HCT116 (cell line): Measurements from ENCODE around the gene CCDC127. TPM values are rescaled to one million over a fixed set of nuclear protein-coding genes. Genes with fewer than 3 reads are reported as not detected.

Experiments used
- ATAC-seq: fragments of 200-7000 bp; cut with Tn5 transposase; 2 replicates; pipeline ENCODE4 v1.9.1; 2020; ENCODE audit warnings: mild to moderate bottlenecking, moderate library complexity
- BruUV-seq: library from RNA; stranded (reverse); fragments of 400-500 nt; replicated peaks from 2 replicates; lab custom pipeline; 2021; lab: Mats Ljungman, UMichigan
- CTCF ChIA-PET: fragments of 300-600 bp; sonication (Branson Sonifier 250); formaldehyde crosslinking; loops from one replicate; lab custom pipeline; 2021; ENCODE audit warnings: antibody characterized with exemption; lab: Charles Lee
- POLR2A ChIA-PET: fragments of 300-600, 350-600 bp; sonication (Branson Sonifier 250); formaldehyde crosslinking; loops from one replicate; lab custom pipeline; 2021; ENCODE audit warnings: antibody characterized with exemption; lab: Charles Lee
- RAD21 ChIA-PET, 2 experiments: fragments of 300-600 bp; sonication (Branson Sonifier 250); formaldehyde crosslinking; loops; one replicate each; lab custom pipeline; 2023; ENCODE audit warnings: low total read pairs in 2 of 2; ENCODE audit not compliant: uncharacterized antibody in 2 of 2, unreplicated experiment in 2 of 2, low non-redundant PET in 1 of 2; lab: Charles Lee
- DNase-seq: peaks from one replicate; pipeline ENCODE4 v3.0.0-alpha.2; 2010; ENCODE audit warnings: low read depth, low spot score
- H2AFZ ChIP-seq: fragments of 200-600 bp; shearing (Covaris generic), sonication (generic); 2 replicates; pipeline ENCODE4 v1.6.1; 2017; ENCODE audit warnings: low read depth, mixed run types, mixed read lengths, antibody characterized with exemption, low read length; ENCODE audit not compliant: poor library complexity, severe bottlenecking
- H3K27ac ChIP-seq: 2 replicates; pipeline ENCODE4 v1.5.1; 2012; ENCODE audit warnings: low read depth, low read length
- H3K27me3 ChIP-seq: fragments of 200-600 bp; sonication (generic); 2 replicates; pipeline ENCODE4 v1.6.1; 2016; ENCODE audit warnings: mixed run types, low read length, mixed read lengths; ENCODE audit not compliant: insufficient read depth
- H3K36me3 ChIP-seq, 2 experiments: fragments of 200-500 bp in 1 of 2; fragments of 200-600 bp in 1 of 2; sonication (Bioruptor generic) in 1 of 2; sonication (generic) in 1 of 2; 2 replicates each; pipeline versions ENCODE4 v1.5.1 to v1.6.1; 2014 to 2016; ENCODE audit warnings: low read length in 2 of 2, inconsistent platforms in 1 of 2, mixed read lengths in 1 of 2, mixed run types in 1 of 2; ENCODE audit not compliant: insufficient read depth in 2 of 2, control insufficient read depth in 1 of 2
- H3K4me1 ChIP-seq, 2 experiments: fragments of 200-600 bp in 1 of 2; sonication (generic) in 1 of 2; 2 replicates each; pipeline versions ENCODE4 v1.5.1 to v1.6.1; 2012 to 2017; ENCODE audit warnings: low read length in 2 of 2, inconsistent platforms in 1 of 2, mild to moderate bottlenecking in 1 of 2, mixed read lengths in 1 of 2, mixed run types in 1 of 2, moderate library complexity in 1 of 2; ENCODE audit not compliant: insufficient read depth in 2 of 2, control insufficient read depth in 1 of 2
- H3K4me2 ChIP-seq: fragments of 200-600 bp; sonication (generic); 2 replicates; pipeline ENCODE4 v1.6.1; 2017; ENCODE audit warnings: mixed run types, low read length, mixed read lengths
- H3K4me3 ChIP-seq, 2 experiments: fragments of 200-600 bp in 1 of 2; sonication (generic) in 1 of 2; replicated peaks in 1 of 2; 2 replicates each; pipeline ENCODE4 v1.5.1; 2011 to 2016; ENCODE audit warnings: low read length in 2 of 2, control low read depth in 1 of 2, low read depth in 1 of 2, mild to moderate bottlenecking in 1 of 2, mixed read lengths in 1 of 2, mixed run types in 1 of 2
- H3K79me2 ChIP-seq: fragments of 200-600 bp; sonication (generic); 2 replicates; pipeline ENCODE4 v1.6.1; 2017; ENCODE audit warnings: mild to moderate bottlenecking, mixed run types, low read length, moderate library complexity, mixed read lengths; ENCODE audit not compliant: insufficient read depth
- H3K9ac ChIP-seq: fragments of 200-600 bp; sonication (generic); 2 replicates; pipeline ENCODE4 v1.6.1; 2016; ENCODE audit warnings: low read length, mixed read lengths
- H3K9me2 ChIP-seq: fragments of 200-600 bp; sonication (generic), shearing (Covaris generic); 2 replicates; pipeline ENCODE4 v1.6.1; 2017; ENCODE audit warnings: mixed run types, mild to moderate bottlenecking, moderate library complexity; ENCODE audit not compliant: insufficient read depth
- H3K9me3 ChIP-seq, 2 experiments: fragments of 200-500 bp in 1 of 2; fragments of 200-600 bp in 1 of 2; sonication (Bioruptor generic) in 1 of 2; sonication (generic) in 1 of 2; 2 replicates each; pipeline ENCODE4 v1.6.1; 2014 to 2017; ENCODE audit warnings: low read length in 2 of 2, mixed read lengths in 2 of 2, inconsistent platforms in 1 of 2, low read depth in 1 of 2, mild to moderate bottlenecking in 1 of 2, mixed run types in 1 of 2, moderate library complexity in 1 of 2; ENCODE audit not compliant: control insufficient read depth in 1 of 2, insufficient read depth in 1 of 2
- H4K20me1 ChIP-seq: fragments of 200-600 bp; sonication (generic), shearing (Covaris generic); 2 replicates; pipeline ENCODE4 v1.6.1; 2017; ENCODE audit warnings: mixed run types, mild to moderate bottlenecking, moderate library complexity; ENCODE audit not compliant: insufficient read depth
- CEBPB ChIP-seq: IDR thresholded peaks from 2 replicates; pipeline ENCODE4 v1.6.1; 2012; ENCODE audit warnings: low read depth
- RAD21 ChIP-seq: IDR thresholded peaks from 2 replicates; pipeline ENCODE4 v1.6.1; 2012; ENCODE audit warnings: low read depth, mild to moderate bottlenecking
- intact Hi-C: fragments of 100-400 bp; cut with micrococcal nuclease; formaldehyde crosslinking; loops from 2 replicates; pipeline ENCODE4 v1.10.0; 2022
- total RNA-seq: library from RNA; stranded (reverse); gene quantifications from one replicate; pipeline ENCODE4 v1.2.1, GENCODE V29; 2021; ENCODE audit not compliant: unreplicated experiment
- TF ChIP-seq, protein P1 (sequence below): IDR thresholded peaks from 2 replicates; pipeline ENCODE4 v1.6.1; 2011; ENCODE audit warnings: mild to moderate bottlenecking, low read length, moderate library complexity; ENCODE audit not compliant: insufficient replicate concordance; ENCODE audit errors: extremely low read depth
- TF ChIP-seq, protein P2 (sequence below), 3 experiments: fragments of 200-600 bp in 1 of 3; sonication (generic) in 1 of 3; IDR thresholded peaks in 2 of 3; conservative IDR thresholded peaks in 1 of 3; 2 replicates each; pipeline ENCODE4 v1.5.1; 2012 to 2017; ENCODE audit warnings: low read depth in 2 of 3, low read length in 2 of 3, antibody characterized with exemption in 1 of 3, borderline replicate concordance in 1 of 3, control low read depth in 1 of 3, mild to moderate bottlenecking in 1 of 3, mixed read lengths in 1 of 3, mixed run types in 1 of 3, moderate library complexity in 1 of 3; ENCODE audit not compliant: insufficient read depth in 1 of 3

Gene CCDC127
- total RNA-seq, 1 experiment from 2014 or later = 5.1 TPM

DNA sequence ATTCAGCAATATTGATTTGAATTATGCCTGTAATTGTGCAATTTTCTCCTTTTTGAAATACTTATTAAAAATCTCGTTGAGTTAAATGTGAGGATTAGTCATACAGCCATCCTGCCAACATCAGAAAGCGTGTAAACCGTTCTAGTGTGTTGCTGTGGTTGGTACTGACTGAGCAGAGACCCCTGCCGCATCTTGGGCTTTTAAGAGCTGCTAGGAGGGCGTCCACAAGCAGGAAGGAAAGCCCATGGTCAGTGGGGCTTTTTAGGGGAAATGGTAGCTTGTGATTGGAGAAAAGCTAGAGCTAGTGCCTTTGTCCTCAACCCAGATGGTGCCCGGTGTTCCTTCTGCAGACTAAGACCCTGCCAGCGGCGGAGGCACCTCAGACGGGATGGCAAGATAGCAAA is 1.5 kb upstream of the CCDC127 start:
- POLR2A ChIA-PET = no interaction called here
- Histone ChIP-seq H3K36me3 (peaks cover 0 to 6% of the 10 kb centered on the region in 2 experiments; a peak in 1 of 4 replicates), H3K9me2 (no peaks in the 10 kb centered on the region), H3K4me3 (peak overlapping the region; percentile 86), H3K27ac (no peak overlapping the region), H3K4me1 (peaks cover 0 to 10% of the 10 kb centered on the region in 2 experiments; a peak in 1 of 4 replicates), H4K20me1 (no peaks in the 10 kb centered on the region; the same call in 1 of the 2 replicates), H3K27me3 (no peaks in the 10 kb centered on the region), H3K79me2 (peaks cover 64% of the 10 kb centered on the region), H3K9me3 (no peaks in the 10 kb centered on the region), H3K9ac (peak overlapping the region; percentile 92), H3K4me2 (peak overlapping the region; percentile 67), H2AFZ (no peak overlapping the region)
- RAD21 ChIA-PET = no interaction called here
- CTCF ChIA-PET = interaction anchor here (1.4 kb wide), 1 partner anchor 31 kb away, joined by 4 read pairs; no protein-coding TSS in a partner anchor
- TSS peak; percentile 45 for BruUV-seq
- TF ChIP-seq, protein P1, sequence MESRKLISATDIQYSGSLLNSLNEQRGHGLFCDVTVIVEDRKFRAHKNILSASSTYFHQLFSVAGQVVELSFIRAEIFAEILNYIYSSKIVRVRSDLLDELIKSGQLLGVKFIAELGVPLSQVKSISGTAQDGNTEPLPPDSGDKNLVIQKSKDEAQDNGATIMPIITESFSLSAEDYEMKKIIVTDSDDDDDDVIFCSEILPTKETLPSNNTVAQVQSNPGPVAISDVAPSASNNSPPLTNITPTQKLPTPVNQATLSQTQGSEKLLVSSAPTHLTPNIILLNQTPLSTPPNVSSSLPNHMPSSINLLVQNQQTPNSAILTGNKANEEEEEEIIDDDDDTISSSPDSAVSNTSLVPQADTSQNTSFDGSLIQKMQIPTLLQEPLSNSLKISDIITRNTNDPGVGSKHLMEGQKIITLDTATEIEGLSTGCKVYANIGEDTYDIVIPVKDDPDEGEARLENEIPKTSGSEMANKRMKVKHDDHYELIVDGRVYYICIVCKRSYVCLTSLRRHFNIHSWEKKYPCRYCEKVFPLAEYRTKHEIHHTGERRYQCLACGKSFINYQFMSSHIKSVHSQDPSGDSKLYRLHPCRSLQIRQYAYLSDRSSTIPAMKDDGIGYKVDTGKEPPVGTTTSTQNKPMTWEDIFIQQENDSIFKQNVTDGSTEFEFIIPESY = no peak
- TF ChIP-seq, protein P2, sequence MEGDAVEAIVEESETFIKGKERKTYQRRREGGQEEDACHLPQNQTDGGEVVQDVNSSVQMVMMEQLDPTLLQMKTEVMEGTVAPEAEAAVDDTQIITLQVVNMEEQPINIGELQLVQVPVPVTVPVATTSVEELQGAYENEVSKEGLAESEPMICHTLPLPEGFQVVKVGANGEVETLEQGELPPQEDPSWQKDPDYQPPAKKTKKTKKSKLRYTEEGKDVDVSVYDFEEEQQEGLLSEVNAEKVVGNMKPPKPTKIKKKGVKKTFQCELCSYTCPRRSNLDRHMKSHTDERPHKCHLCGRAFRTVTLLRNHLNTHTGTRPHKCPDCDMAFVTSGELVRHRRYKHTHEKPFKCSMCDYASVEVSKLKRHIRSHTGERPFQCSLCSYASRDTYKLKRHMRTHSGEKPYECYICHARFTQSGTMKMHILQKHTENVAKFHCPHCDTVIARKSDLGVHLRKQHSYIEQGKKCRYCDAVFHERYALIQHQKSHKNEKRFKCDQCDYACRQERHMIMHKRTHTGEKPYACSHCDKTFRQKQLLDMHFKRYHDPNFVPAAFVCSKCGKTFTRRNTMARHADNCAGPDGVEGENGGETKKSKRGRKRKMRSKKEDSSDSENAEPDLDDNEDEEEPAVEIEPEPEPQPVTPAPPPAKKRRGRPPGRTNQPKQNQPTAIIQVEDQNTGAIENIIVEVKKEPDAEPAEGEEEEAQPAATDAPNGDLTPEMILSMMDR (IDR thresholded peaks at IDR 0.05 in 2 of 3, conservative IDR thresholded peaks at IDR 0.05 in 1 of 3; ENCODE audit: borderline replicate concordance in 1 of 3, insufficient read depth in 1 of 3, low read depth in 2 of 3, low read length in 2 of 3) = no peak
- TF ChIP-seq RAD21 (no peak), CEBPB (no peak)
- DNase-seq = no peak
- no peak for ATAC-seq
- intact Hi-C loops = no loop called here
